HepG2 (cell line): ENCODE results near the gene BTN1A1. TPM values are rescaled to one million over a fixed set of nuclear protein-coding genes. Genes with fewer than 3 reads are reported as not detected.
A peak's percentile ranks its signal among the peaks of the same experiment; 100 is the strongest.

ENCODE experiments used
- CAMTA2 ChIP-seq: sonication (generic); formaldehyde crosslinking; IDR thresholded peaks from 2 replicates; pipeline ENCODE4 v1.4.0; 2020; ENCODE audit warnings: mild to moderate bottlenecking, missing genetic modification reagents, borderline replicate concordance
- CHD4 ChIP-seq: fragments of 200-600 bp; sonication (generic); IDR thresholded peaks from 2 replicates; pipeline ENCODE4 v1.7.0; 2017; ENCODE audit warnings: mild to moderate bottlenecking, low read length, borderline replicate concordance
- HDAC2 ChIP-seq: sonication (generic); formaldehyde crosslinking; IDR thresholded peaks from 2 replicates; pipeline ENCODE4 v1.4.0; 2020; ENCODE audit warnings: missing genetic modification reagents
- HINFP ChIP-seq: sonication (generic); formaldehyde crosslinking; IDR thresholded peaks from 2 replicates; pipeline ENCODE4 v1.4.0; 2020; ENCODE audit warnings: low read depth, mild to moderate bottlenecking, missing genetic modification reagents
- KIAA2018 ChIP-seq: sonication (generic); formaldehyde crosslinking; IDR thresholded peaks from 2 replicates; pipeline ENCODE4 v1.5.0; 2020; ENCODE audit warnings: mild to moderate bottlenecking, missing genetic modification reagents, borderline replicate concordance
- KMT2A ChIP-seq: sonication (generic); formaldehyde crosslinking; IDR thresholded peaks from 2 replicates; pipeline ENCODE4 v1.4.0; 2020; ENCODE audit warnings: missing genetic modification reagents
- RFX5 ChIP-seq: IDR thresholded peaks from 2 replicates; pipeline ENCODE4 v1.6.1; 2011; ENCODE audit warnings: low read depth, low read length, improper control_type of control experiment
- SIN3B ChIP-seq: fragments of 150-350 bp; IDR thresholded peaks from 2 replicates; pipeline ENCODE4 v1.6.1; 2014; ENCODE audit warnings: low read length
- SOX13 ChIP-seq, 3 experiments: fragments of 450-650 bp in 1 of 3; sonication (generic) in 1 of 3; formaldehyde crosslinking in 1 of 3; IDR thresholded peaks in 2 of 3; conservative IDR thresholded peaks in 1 of 3; 2 replicates each; pipeline versions ENCODE4 v1.5.0 to v1.6.1; 2016 to 2020; ENCODE audit warnings: antibody characterized with exemption in 1 of 3, mild to moderate bottlenecking in 1 of 3, missing compliant biosample characterization in 1 of 3, missing genetic modification reagents in 1 of 3, moderate library complexity in 1 of 3
- SP4 ChIP-seq: sonication (generic); formaldehyde crosslinking; IDR thresholded peaks from 2 replicates; pipeline ENCODE4 v1.8.1; 2023; ENCODE audit warnings: mild to moderate bottlenecking, missing genetic modification reagents
- SYNCRIP ChIP-seq: fragments of 200-400 bp; formaldehyde crosslinking; IDR thresholded peaks from 2 replicates; pipeline ENCODE4 v1.6.1; 2018; ENCODE audit warnings: mild to moderate bottlenecking, low read depth, low read length; ENCODE audit not compliant: insufficient read depth
- ZFX ChIP-seq: sonication (generic); formaldehyde crosslinking; IDR thresholded peaks from 2 replicates; pipeline ENCODE4 v1.4.0; 2020; ENCODE audit warnings: mild to moderate bottlenecking, low read depth, missing genetic modification reagents, moderate library complexity
- ZFY ChIP-seq: sonication (generic); formaldehyde crosslinking; IDR thresholded peaks from 2 replicates; pipeline ENCODE4 v1.4.0; 2020; ENCODE audit warnings: missing genetic modification reagents
- ZMAT5 ChIP-seq: sonication (generic); formaldehyde crosslinking; IDR thresholded peaks from 2 replicates; pipeline ENCODE4 v1.5.0; 2020; ENCODE audit warnings: mild to moderate bottlenecking, low read depth, missing genetic modification reagents, borderline replicate concordance
- ZNF101 ChIP-seq: sonication (generic); formaldehyde crosslinking; IDR thresholded peaks from 2 replicates; pipeline ENCODE4 v1.4.0; 2020; ENCODE audit warnings: mild to moderate bottlenecking, low read depth, missing genetic modification reagents, borderline replicate concordance
- ZNF230 ChIP-seq: sonication (generic); formaldehyde crosslinking; IDR thresholded peaks from 2 replicates; pipeline ENCODE4 v1.4.0; 2020; ENCODE audit warnings: mild to moderate bottlenecking, missing genetic modification reagents
- ZNF256 ChIP-seq: sonication (generic); formaldehyde crosslinking; conservative IDR thresholded peaks from 2 replicates; pipeline ENCODE4 v1.4.0; 2020; ENCODE audit warnings: missing genetic modification reagents
- ZNF530 ChIP-seq: sonication (generic); formaldehyde crosslinking; IDR thresholded peaks from 2 replicates; pipeline ENCODE4 v1.5.0; 2020; ENCODE audit warnings: low read depth, mild to moderate bottlenecking, missing genetic modification reagents
- ZNF558 ChIP-seq: sonication (generic); formaldehyde crosslinking; IDR thresholded peaks from 2 replicates; pipeline ENCODE4 v1.9.0; 2022; ENCODE audit warnings: mild to moderate bottlenecking, missing genetic modification reagents, borderline replicate concordance
- polyA plus RNA-seq, 8 experiments: library from polyadenylated mRNA; depleted of rRNA in 3 of 8; stranded (reverse) in 7 of 8; unstranded in 1 of 8; fragments of >200 nt; fragmentation: Illumina TruSeq in 4 of 8; extraction: Trizol in 4 of 8; gene quantifications; 2 replicates each; pipeline versions ENCODE4 v1.2.1 to v1.2.3, GENCODE V29; 2011 to 2016; ENCODE audit warnings: low read depth in 4 of 8, missing spikeins in 1 of 8, mixed read lengths in 1 of 8; ENCODE audit not compliant: insufficient read depth in 1 of 8
- total RNA-seq, 5 experiments: library from RNA; depleted of rRNA; stranded (reverse); fragments of >200 nt; fragmentation: Illumina TruSeq; extraction: Trizol; gene quantifications; 2 replicates each; pipeline ENCODE4 v1.2.3, GENCODE V29; 2016; ENCODE audit warnings: low read depth in 1 of 5

Gene BTN1A1
- total and polyA plus RNA-seq, 2 of the 13 experiments (the other 11 are each of a cell fraction or from before 2014, with no cell fraction given): 0.04 TPM; not detected in 1

DNA sequence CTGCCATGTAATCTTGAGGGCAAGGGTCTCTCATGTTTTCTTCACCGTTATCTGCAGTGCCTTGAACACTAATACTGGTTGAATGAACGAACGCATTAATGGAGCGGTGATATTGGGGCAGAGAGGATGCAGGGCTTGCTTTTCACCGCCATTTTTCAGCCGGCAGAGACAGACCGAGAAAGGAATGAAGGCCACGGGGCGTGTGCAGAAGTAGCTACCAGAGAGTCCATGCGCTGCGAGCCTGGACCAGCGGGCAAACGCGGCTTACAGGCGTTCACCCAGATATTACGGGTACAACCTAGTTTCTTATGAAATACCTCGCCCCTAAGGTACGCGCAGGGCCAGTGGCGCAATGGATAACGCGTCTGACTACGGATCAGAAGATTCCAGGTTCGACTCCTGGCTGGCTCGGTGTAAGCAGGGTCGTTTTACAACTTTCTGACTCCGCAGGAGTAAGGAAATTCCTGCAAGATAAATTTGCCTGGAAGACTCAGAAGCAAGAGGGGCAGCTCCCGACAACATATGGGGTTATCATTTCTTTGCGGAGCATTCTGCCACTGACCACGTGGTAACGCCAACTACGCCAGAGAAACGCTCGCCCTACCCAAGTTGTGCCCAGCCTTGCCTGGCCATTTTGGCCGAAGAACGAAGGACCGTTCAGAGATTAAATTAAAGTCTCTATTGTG is 37.2 kb downstream of the BTN1A1 start (continued):
- TF ChIP-seq KIAA2018 (CRISPR knock-in tag) (no peak), SP4 (CRISPR knock-in tag) (peak; percentile 51), SOX13 (IDR thresholded peaks at IDR 0.05) (peak; percentile 31; the same call in 1 of the 2 replicates), SOX13 (CRISPR knock-in tag; conservative IDR thresholded peaks at IDR 0.05 in 1 of 2, IDR thresholded peaks at IDR 0.05 in 1 of 2) (peak in 1 of 2 experiments; percentile 65; a peak in 1 of 4 replicates), ZNF101 (CRISPR knock-in tag) (peak; percentile 86; the same call in 1 of the 2 replicates), SYNCRIP (no peak), ZFX (CRISPR knock-in tag) (peak; percentile 88), ZNF230 (CRISPR knock-in tag) (peak; percentile 77), ZNF530 (no peak), HDAC2 (CRISPR knock-in tag) (peak; percentile 90), ZFY (peak; percentile 63), ZNF256 (peak; percentile 55; the same call in 1 of the 2 replicates), KMT2A (CRISPR knock-in tag) (0 out of 2 replicates have a peak, but pooled peaks have one; percentile 48), SIN3B (peak; percentile 70), ZNF558 (CRISPR knock-in tag) (peak; percentile 86; the same call in 1 of the 2 replicates), RFX5 (peak; percentile 71), CAMTA2 (peak; percentile 93; the same call in 1 of the 2 replicates), CHD4 (peak; percentile 86; the same call in 1 of the 2 replicates), HINFP (peak; percentile 90), ZMAT5 (CRISPR knock-in tag) (no peak)
